ENCODE measurements around the gene ADARB2.

GRCh38 chr10:1401071-1401965 lies 336.0 kb downstream of the ADARB2 start:
- TF ChIP-seq, protein P1, sequence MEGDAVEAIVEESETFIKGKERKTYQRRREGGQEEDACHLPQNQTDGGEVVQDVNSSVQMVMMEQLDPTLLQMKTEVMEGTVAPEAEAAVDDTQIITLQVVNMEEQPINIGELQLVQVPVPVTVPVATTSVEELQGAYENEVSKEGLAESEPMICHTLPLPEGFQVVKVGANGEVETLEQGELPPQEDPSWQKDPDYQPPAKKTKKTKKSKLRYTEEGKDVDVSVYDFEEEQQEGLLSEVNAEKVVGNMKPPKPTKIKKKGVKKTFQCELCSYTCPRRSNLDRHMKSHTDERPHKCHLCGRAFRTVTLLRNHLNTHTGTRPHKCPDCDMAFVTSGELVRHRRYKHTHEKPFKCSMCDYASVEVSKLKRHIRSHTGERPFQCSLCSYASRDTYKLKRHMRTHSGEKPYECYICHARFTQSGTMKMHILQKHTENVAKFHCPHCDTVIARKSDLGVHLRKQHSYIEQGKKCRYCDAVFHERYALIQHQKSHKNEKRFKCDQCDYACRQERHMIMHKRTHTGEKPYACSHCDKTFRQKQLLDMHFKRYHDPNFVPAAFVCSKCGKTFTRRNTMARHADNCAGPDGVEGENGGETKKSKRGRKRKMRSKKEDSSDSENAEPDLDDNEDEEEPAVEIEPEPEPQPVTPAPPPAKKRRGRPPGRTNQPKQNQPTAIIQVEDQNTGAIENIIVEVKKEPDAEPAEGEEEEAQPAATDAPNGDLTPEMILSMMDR (IDR thresholded peaks at IDR 0.05), result no peak
- no peak for TF ChIP-seq ZFX (IDR thresholded peaks at IDR 0.05; ENCODE audit: borderline replicate concordance)
